Measurements from ENCODE around the gene NKD1.

DNA sequence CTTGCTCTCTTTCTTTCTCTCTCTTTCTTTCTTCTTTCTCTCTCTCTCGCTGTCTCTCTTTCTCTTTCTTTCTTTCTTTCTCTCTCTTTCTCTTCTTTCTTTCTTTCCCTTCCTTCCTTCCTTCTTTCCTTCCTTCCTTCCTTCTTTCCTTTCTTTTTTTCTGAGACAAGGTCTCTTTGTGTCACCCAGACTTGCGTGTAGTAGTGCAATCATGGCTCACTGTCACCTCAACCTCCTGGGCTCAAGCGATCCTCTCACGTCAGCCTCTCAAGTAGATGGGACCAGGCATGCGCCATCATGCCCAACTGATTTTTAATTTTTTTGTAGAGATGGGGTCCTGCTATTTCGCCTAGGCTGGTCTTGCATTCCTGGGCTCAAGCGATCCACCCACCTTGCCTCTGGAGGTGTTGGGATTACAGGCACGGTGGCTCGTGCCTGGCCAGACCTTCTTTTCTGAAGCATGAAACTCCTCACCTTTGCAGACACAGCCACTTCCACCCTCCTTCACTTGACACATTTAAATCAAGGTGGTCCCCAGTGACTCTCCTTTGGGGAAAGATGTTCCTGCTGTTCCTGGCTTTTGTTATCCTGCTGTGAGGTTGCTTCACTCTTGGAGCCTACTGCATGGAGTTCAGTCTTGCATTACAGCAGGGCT, 26.8 kb upstream of the NKD1 start:
- TF ChIP-seq, protein P1, sequence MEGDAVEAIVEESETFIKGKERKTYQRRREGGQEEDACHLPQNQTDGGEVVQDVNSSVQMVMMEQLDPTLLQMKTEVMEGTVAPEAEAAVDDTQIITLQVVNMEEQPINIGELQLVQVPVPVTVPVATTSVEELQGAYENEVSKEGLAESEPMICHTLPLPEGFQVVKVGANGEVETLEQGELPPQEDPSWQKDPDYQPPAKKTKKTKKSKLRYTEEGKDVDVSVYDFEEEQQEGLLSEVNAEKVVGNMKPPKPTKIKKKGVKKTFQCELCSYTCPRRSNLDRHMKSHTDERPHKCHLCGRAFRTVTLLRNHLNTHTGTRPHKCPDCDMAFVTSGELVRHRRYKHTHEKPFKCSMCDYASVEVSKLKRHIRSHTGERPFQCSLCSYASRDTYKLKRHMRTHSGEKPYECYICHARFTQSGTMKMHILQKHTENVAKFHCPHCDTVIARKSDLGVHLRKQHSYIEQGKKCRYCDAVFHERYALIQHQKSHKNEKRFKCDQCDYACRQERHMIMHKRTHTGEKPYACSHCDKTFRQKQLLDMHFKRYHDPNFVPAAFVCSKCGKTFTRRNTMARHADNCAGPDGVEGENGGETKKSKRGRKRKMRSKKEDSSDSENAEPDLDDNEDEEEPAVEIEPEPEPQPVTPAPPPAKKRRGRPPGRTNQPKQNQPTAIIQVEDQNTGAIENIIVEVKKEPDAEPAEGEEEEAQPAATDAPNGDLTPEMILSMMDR (IDR thresholded peaks at IDR 0.05) = no peak
- TF ChIP-seq POLR2A (IDR thresholded peaks at IDR 0.05) = no peak
- no peak for TF ChIP-seq POLR2AphosphoS5 (IDR thresholded peaks at IDR 0.05; ENCODE audit: insufficient read depth in 1 of 2, low read depth in 1 of 2)

All from vagina (tissue), 2 donors.